Cerebellar cortex (tissue), 1 donor: ENCODE measurements around the gene DNALI1.
A peak's percentile ranks its signal among the peaks of the same experiment; 100 is the strongest.

ENCODE experiments used
- DNase-seq: peaks from one replicate; pipeline ENCODE4 v3.0.0-alpha.2; 2015; ENCODE audit warnings: low spot score

DNALI1 gene

DNA sequence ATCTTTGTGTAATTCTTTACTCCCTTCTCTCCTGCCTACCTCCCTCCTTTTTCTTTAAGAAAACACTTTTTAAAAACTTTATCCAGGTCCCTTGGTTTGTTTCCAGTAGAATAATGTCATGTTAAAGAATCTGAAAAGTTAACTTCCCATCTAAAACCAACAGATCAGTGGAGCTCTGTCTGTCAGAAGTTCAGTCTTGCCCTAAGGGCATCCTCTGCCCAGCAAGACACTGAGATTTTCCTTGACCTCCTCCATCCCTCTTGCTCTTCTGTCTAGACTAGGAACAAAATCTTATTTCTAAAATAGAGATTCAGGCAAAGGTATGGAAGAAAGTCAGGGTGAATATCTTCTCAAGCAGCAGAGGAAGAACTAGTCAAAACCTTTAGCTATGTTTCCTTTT lies 44.7 kb downstream of the DNALI1 start:
- DNase-seq: no peak

- DNase-seq: peak; percentile 46
Observed at GRCh38 chr1:37602750-37603694, 46.3 kb downstream of the DNALI1 start.

DNA sequence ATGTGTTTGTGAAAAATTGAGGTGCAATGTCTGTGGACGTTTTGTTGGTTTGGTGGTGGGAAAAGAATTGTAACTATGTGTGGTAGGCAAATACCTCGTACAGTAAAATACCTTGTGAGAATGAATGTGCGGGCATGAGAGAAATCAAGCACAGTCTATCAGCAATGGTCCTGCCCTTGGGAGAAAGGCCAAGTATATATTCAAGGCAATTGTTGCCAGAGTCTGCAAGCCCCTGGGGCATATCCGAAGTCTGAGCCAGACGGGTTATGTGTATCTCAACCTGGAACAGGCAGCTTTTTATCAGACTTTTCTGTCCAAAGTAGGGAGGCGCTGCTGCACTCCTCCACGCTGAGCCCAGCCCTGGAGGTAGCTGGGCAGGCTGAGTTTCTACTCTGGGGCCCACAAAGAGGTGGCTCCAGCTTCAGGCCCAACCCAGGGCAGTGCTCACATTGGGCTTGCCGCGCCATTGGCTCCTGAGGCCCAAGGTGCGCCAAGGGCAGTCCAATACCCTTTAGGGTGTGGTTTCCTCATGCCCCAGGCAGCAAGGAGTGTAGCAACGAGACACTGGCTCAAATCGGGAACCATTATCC lies 48.4 kb downstream of the DNALI1 start:
- no peak for DNase-seq

GRCh38 chr1:37605806-37606474 lies 49.2 kb downstream of the DNALI1 start:
- no peak for DNase-seq

GRCh38 chr1:37606481-37607263 lies 49.9 kb downstream of the DNALI1 start:
- no peak for DNase-seq

- DNase-seq: no peak
Observed at GRCh38 chr1:37609002-37609401, 52.3 kb downstream of the DNALI1 start.

DNA sequence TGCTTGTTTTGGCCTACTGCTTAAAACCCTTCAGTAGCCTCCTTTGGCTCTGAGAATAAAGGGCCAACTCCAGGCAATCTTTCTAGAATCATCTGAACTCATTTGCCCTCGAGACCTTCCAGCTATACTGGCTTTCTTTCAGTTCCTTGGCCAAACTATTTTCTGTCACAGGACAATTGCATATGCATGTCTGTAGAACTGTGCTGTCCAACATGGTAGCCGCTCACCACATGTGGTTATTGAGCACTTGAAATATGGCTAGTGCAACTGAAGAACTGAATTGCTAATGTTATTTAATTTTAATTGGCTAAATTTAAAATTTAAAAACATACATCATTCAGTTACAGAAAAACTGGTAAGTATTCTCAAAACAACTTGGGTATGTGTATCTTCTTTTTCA lies 53.3 kb downstream of the DNALI1 start:
- no peak for DNase-seq

DNA sequence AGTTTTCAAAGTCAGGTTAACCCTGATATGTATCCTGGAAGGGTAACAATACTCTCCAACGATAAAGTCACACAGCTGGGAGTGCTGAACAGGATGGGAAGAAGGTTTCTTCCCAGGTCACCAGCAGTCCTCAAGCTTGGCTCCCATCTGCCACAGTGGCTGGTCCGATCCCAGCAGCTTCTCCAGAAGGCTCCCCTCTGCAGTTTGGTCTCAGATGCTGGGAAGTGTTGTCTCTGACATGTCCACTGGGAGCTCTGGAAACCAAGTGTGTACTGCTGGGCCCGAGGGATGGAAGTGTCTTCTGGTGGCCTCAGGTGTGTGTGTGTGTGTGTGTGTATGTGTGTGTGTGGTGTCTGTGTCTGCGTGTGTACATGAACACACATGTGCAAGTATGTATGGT lies 55.4 kb downstream of the DNALI1 start:
- no peak for DNase-seq

GRCh38 chr1:37614105-37614504 lies 57.4 kb downstream of the DNALI1 start:
- DNase-seq: no peak

- DNase-seq: no peak
Observed at GRCh38 chr1:37616330-37616729, 59.6 kb downstream of the DNALI1 start.
